Amniotic stem cell (primary cell): ENCODE results near the gene MRAS.

Experiments used
- DNase-seq: peaks from one replicate; lab custom pipeline; 2025; lab: John Stamatoyannopoulos, UW

The MRAS gene

DNA sequence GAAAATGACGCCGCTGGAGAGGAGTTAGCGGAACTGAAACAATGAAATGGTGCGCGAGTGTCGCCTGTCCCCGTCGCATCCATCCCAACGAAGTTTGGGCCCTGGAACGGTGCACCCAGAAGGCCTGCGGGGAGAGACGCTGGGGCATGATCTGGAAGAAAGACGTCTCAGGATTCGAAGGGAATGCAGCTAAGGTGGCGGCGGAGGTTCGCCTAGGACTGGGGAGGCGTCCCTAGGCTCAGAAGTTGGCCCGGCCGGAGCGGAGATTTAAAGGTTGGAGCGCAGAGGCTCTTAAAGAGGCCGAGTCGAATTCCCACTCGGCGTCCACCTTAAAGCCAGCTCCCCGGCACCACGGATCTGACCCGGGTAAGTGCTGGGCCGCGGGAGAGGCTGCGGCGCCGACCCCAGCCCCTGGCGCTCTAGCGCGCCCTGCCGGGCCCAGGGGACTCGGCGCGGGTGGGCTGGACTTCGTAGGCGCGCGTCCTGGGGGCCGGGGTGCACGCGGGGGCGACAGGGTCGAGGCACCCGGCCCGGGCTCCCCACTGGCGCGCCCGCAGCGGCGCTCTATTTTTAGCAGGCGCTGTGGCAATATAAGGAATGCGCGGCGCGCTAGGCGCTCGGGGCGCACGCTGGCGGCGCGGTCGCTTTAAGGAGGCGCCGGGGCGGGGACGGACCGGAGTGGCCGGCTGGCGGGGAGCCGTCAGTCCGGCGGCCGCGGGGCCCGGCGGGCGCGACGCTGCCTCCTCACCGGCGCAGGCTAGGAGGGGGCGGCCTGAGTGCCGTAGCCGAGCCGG is at the start of gene MRAS:
Gene MRAS, plus strand, starts transcription at position 620 of the 794 bp plus-strand sequence. CDS start 24,305 bp downstream, outside the sequence.
- peak; percentile 73 for DNase-seq

DNA sequence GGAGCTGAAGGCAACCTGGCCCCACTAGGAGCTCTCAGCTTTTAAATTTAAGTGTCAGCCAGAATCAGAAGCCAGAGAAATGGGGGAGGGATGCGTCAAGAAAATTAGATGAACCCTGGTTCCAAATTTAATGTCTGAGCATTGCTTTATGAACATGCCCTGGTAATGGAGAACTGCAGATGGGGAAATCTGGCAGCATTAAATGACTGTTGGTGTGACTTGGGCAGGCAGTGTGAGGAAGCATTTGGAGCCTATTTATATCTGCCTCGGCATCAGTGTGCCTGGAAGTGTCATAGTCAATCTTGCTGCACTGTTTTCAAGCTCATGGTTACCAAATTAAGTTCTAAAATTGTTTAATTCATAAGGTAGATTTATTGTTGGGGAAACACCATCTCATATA is 47.7 kb upstream of the MRAS start:
- DNase-seq: no peak

DNA sequence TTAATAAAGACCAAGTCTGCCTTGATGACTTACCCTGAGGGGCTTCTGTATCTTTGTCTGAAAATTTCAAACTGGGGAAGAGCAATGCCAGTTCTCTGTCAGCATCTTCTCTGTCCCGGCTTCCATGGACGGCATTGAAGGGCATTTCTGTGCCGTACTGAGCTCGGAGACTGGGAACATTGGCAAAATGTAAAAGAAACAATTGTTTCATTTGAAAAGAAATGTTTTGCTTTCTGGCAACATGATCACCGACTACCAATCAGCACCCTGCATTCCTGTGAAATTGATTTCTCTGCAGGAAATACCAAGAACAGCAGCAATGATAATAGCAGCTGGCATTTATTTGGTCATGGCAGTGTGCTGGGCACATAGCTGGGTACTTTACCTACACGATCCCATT is 44.9 kb upstream of the MRAS start:
- no peak for DNase-seq

DNA sequence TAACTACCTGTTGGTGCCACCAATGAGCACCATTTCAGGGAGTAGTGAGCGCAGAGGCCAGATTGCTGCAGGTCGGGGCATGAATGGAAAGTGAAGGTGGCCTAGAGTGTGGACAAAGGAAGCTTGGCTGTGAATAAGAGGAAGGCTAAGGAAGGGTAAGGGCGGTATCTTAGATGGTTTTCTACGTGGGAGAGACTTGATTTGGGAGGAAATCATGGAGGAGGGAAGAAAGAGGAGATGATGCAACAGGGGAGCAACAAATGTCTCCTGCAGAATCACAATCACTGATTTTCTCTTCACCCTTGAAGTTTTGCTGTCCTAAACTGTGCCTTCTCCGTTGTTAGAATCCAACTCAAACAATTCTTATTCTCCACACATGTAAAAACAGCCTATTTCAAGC is 40.5 kb upstream of the MRAS start:
- DNase-seq: no peak

DNA sequence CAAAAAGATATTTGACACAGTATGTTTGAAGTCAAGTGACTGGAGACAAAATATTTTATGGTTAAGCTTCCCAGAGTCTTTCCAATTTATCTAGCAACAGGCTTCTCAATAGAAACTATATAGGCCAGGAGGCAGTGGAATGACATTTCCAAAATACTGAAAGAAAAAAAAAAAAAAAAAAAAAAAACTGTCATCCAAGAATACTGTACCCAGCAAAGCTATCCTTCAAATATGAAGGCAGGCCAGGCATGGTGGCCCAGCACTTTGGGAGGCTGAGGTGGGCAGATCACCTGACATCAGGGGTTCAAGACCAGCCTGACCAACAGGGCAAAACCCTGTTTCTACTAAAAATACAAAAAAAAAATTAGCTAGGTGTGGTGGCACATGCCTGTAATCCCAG is 39.6 kb upstream of the MRAS start:
- DNase-seq: no peak

DNA sequence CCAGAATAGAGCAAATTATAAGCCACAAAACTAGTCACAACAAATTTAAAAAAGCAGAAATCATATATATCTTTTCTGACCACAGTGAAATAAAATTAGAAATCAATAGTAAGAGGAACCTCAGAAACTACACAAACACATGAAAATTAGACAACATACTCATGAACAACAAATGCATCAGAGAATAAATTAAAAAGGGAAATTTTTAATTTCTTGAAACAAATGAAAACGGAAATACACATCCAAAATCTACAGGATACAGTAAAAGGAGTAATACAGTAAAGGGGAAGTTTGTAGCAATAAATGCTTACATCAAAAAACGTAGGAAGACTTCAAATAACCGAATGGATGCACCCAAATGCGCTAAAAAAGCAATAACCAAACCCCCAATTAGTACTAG is 37.9 kb upstream of the MRAS start:
- DNase-seq: no peak

DNA sequence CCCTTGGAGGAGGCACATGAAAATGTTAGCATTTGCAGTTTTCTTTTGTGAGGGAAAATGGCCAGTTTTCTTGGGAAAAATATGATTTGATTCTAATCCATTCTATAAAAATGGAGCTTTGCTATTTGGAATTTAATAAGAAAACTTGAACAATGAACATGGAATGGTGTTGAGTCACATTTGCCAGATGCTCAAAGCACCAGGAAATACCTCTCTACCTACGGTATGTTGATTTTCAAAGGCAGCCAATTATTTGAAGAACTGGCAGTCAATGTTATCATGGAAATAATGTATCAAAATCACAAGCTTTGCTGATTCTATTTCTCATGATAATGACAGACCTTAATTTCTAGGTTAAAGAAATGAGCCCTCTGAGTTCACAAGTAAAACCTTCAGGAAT is 33.6 kb upstream of the MRAS start:
- no peak for DNase-seq

DNA sequence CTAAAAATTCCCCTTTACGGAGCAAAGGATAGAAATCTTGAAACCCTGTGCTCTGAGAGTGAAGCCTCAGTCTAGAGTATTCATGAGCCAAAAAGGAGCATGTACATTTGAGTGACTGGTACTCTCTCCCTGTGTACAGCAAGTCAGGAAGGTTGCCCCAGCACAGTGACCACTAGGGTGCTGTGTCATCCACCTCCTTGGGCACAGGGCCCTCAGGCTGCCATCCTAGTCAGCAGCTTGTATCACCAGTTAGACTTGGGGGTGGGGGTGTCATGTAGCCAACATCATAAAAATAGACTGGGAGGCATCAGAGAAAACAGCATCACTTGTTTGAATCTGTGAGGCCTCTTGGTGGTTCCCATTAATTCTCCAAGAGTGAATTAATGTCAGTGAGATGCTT is 30.7 kb upstream of the MRAS start:
- DNase-seq: no peak

DNA sequence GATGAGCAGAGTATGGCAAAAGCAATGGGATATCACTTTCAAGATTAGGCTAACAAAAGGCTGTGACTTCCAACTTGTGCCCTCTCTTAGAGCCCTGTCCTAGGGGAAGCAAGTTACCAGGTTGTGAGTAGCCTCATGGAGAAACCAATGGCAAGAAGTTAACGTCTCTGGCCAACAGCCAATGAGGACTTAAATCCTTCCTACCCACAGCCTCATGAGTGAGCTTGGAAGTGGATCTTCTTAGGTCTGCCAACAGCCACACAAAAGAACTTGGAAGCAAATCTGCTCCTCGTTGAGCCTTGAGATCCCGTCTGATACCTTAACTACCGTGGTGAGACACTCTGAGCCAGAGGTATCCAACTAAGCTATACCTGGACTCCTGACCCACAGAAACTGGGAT is 24.4 kb upstream of the MRAS start:
- no peak for DNase-seq

DNA sequence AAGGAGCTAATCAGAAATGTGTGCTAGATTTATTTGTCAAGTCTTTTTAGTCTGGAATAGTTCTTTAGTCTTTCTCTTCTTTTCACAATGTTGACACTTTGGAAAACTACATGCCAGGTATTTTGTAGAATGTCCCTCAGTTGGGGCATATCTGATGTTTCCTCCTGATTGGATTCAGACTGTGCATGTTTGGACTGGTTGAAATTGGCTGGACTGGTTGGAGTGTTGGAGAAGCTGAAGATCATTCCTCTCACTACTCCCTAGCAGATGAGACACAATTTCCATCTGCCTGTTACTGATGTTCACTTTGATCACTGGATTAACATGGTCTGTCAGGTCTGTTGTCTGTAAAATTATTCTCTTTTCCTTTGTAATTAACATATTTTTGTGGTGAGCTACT is 22.4 kb upstream of the MRAS start:
- no peak for DNase-seq

DNA sequence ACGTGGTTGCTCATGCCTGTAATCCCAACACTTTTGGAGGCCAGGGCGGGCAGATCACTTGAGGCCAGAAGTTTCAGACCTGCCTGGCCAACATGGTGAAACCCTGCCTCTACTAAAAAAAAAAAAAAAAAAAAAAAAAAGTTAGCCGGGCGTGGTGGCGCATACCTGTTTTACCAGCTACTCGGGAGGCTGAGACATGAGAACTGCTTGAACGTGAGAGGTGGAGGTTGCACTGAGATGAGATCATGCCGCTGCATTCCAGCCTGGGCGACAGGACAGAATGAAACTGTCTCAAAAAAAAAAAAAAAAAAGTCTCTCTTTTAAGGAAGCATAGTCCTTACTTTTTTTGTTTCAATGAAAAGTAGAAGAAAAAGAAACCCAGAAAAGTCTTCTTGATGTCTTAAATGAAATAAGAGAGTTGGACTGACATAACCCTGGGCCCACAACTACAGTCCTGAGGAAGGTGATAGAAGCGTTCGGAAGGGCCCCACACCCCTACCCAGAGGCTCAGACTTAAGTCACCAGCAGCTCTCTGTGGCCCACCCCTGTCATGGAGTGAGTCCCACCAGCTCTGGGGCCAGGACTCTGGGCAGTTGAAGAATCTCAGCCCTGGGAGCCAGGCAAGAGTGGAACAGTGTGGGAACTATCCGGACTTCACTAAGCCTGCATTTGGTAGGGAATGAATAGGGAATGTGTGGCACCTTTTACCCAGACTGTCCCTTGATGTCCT is 21.3 kb upstream of the MRAS start:
- DNase-seq: no peak

DNA sequence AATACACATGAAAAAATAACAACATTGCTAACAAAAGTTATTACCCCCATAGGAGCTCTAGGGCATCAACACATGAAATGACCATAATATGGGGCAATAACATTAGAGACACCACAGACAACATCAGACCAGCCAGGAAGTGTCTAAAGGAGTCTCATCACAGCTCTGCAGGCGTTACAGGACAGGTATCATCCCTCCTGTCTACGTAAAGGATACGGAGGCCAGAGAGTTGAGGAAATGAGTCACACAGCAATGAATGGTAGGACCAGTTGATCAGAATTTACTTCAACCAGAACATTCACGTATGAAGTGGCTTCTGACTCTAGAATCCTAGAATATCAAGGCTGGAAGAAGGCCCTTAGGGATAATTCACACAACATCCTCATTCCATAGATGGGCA is 20.5 kb upstream of the MRAS start:
- DNase-seq: no peak

DNA sequence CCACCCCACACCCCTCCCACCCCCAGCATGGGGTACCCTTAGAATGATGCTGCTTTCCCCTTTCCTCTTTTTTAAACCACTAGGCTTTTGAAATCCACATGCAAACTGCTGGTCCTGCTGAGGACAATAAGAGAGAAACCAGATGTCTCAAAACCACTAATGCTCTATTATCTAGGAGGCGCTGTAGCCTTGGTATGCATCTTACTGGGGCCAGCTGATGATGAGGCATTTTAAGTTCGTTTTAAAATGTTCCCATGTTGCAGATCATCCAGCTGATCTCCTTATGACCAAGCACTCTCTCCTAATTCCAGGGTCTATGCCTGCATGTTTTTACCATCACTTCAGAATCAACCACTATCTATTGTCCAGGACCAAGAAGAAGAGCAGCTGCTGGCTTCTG is 20.0 kb upstream of the MRAS start:
- DNase-seq: no peak

DNA sequence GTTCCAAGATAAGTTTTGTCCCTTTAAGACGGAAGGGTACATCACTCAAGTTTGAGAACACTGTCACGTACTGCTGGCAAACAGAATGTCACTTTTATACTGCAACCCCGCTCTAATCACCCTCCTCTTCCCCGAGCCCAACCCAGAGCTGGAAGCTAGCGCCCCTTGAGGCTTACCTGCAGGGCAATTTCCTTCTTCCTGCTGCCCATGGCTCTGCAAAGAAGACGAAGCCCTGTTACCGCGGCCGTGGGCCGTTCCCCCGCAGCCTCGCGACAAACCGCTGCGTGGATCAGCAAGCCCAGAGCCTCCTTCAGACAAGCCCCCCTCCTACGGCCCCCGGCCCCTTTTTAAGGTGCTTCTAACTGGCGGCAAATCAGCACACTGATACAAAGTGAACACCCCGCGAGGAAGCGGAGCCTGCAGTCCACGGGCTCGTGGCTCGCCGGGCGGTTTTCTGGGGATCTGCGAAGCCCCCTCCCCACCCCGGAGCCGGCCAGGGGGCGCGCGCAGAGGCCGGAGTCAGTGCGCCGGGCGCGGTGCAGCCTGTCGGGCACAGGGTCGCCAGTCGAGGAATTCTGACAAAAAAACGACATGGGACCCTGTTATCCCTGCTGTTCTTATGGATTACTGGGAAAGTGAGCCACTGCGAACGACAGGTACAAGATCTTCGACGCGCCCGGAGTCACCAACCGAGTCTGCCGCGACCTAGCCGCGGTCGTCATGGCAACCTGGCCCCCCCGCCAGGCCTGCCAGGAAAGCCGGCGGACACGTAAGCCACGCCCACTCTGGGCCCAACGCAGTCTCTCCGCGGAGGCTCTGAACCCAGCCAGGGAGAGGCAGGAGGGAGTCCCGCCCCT is 19.0 kb upstream of the MRAS start, which contains the start of gene NME9:
Gene NME9, minus strand, starts transcription at position 725 of the 857 bp plus-strand sequence. Its CDS starts 516 bp downstream, at position 209.
- no peak for DNase-seq

DNA sequence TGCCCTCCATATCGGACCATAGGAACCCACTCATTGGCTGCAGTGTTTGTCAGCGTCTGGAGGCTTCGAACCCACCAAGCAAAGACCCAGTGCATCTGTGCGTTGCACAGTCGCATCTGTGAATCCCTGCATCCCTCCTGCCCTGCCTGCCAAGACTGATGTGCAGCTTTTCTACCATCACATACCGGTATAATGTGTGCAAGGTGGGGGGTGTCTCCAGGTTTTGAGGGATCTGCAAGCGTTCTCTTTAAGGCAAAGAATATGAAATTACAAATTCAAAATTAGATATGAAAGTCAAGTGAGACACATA is 18.4 kb upstream of the MRAS start:
- no peak for DNase-seq

DNA sequence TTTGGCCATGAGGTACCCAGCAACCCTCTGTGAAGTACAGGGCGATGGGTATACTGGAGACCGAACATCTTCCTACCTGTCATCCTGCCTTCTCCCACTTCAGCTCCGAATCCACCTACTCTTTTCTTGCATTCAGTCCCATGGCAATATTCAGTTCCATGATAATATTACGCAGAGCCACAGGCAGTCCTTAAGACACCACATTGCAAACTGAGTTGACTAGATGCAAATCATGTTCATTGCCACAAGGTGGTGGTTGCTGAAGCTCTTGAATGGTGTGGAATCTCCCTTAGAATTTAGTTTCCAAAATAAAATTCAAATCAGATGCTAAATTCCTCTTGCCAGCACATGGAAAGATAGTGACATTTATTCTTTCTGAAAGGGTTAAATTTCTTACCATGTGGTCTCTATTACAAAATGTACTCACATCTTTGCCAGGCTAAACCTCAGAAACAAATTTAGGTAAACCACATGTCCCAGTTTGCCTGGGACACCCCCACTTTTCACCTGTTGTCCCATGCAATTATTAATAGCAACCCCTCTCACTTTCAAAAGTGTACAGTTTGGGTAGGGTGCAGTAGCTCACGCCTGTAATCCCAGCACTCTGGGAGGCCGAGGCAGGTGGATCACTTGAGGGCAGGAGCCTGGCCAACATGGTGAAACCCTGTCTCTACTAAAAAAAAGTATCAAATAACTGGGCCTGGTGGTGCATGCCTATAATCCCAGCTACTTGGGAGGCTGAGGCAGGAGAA is 17.1 kb upstream of the MRAS start:
- no peak for DNase-seq

DNA sequence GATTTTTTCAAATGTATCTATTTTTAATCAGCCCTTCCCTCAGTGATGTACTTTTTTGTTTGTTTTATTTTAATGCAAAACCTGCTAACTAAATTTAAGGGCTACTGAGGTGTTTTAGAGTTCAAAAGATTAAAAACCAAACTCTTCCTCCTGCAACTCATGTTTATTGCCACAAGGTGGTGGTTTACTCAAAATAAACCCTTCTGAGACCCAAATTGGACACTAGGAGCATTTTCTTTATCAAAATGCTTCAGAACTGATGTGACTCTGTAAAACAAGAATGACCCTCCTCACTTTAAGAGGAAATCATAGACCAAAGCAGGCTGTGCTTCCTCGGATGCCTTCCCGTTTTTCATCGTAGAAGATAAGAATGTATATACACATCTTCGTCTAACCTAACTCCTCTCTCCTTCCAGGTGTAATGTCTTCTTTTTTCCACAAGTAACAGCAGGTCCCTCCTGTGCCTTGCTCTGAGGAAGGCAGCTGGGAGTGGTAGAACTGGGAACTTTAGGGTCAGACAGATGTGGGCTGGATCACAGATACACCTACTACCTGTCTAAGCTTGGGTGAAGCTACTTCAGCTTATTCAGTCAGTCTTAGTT is 15.8 kb upstream of the MRAS start:
- DNase-seq: no peak

DNA sequence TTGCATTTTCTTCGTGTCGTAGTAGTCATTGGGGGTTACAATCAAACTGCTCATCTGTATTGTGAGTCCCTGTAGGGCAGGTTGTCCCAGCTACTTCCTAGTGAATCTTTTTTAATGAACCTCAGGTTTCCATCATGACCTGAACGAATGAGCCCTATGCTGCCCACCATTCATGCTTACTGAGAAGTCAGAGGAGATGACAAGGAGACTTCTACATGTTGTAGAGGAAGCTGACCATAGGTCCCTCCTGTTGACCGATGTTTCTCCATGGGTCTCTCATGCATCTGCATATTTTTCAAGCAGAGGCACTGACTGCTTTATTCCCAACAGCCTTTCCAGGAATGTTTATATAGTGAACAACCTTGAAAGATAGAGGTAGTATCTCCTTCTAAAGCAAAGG is 13.8 kb upstream of the MRAS start:
- DNase-seq: no peak

DNA sequence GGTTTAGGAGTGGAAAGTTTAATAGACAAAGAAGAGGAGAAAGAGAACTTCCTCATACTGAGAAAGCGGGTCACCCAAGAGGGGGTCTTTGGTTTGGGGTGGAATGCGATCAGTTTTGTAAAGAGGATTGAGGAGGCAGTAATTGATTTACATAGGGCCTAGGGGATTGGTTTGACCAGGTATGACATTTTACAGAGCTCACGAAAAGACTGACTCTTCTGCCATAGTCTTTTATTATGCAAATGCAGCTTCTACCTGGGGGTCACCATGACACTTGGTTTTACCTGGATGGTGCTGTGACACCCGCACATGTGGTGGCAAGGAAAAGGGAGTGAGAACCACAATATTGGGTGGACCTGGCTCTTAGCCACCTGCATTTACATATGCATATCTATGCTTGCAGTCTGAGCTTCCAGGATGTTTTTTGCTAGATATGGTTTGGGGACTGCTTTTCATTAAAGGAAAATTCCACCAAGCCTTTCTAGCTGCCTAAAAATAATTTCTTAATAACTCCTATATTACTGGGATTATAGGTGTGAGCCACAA is 11.9 kb upstream of the MRAS start:
- no peak for DNase-seq

DNA sequence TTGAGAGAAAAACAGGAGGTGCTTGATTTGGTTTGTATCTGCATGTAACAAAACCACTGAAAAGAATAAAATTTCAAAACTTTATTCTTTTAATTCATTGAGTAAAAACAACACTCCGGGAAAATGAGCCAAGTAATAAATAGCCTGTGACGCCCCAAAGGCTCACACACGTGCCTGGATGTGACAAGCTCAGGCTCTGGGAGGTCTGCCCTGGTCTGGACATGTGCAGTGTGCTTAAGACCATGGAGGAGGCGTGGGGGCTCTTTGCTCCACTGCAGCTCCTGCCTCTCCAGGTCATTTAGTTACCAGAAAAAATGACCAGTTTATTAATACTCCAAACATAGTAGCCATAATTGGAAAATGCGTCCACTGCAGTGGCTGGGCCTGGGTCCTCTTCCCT is 10.1 kb upstream of the MRAS start:
- no peak for DNase-seq

DNA sequence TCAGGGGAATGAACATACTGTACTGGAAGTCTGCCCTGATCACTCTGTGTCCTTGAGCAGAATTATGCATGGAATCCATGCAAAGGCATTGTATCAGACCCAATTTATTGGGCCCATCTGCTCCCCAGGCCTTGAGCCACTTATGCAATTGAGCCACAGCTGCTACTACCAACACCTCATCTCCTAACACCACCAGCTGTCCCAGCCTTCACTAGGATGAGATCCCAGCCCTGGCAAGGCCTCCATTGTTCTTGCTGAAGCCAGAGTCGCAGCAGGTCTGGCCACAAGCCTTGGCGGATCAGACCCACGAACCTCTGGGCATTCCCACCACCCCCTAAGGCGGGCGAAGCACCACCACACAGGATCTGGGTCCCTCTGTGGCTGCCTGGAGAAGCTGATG is 9.6 kb upstream of the MRAS start:
- DNase-seq: no peak
